Cardiac septum (tissue), 1 donor: ENCODE data around the gene VKORC1. TPM values are rescaled to one million over a fixed set of nuclear protein-coding genes. Genes with fewer than 3 reads are reported as not detected.
"Not testable (repeated sequence)": the region's sequence is repeated elsewhere in the genome, so short reads cannot be mapped to it uniquely, and the experiment has no call there.

Experiments
- DNase-seq: peaks from one replicate; pipeline ENCODE4 v3.0.0-alpha.2; 2020; ENCODE audit warnings: low spot score
- intact Hi-C: fragments of 100-400 bp; cut with DNase I; formaldehyde crosslinking; loops from one replicate; pipeline ENCODE4 v1.14.0; 2022
- total RNA-seq: library from RNA; stranded (reverse); fragmentation: NEBNext Ultra II Directional; extraction: Animal tissue kit (Norgen Biotek cat#: 25700); gene quantifications from one replicate; pipeline ENCODE4 v1.2.1, GENCODE V29; 2021
- donor health status: DM: no; HTN: no; CAD: no.

The VKORC1 gene
- total RNA-seq, 1 donor from 2014 or later, result 42.1 TPM

GRCh38 chr16:31110106-31111034 lies 15.8 kb upstream of the VKORC1 start:
- DNase-seq, result no peak
- intact Hi-C loops, result loop anchor here (10.0 kb wide), 1 partner anchor 74 kb away; the partner anchor contains the start of gene FUS

- intact Hi-C loops, result loop anchor here (10.0 kb wide), 1 partner anchor 75 kb away; the partner anchor contains the start of gene FUS
- no peak for DNase-seq
These were observed 15.0 kb upstream of the VKORC1 start for GRCh38 chr16:31109622-31110021.

- no peak for DNase-seq
- intact Hi-C loops, result no loop called here
These were observed 14.4 kb upstream of the VKORC1 start for GRCh38 chr16:31108794-31109558.

- DNase-seq, result peak; percentile 93
- intact Hi-C loops, result no loop called here
These were observed 13.6 kb upstream of the VKORC1 start, which contains the start of gene BCKDK for GRCh38 chr16:31108035-31108793. TSS of gene BCKDK (plus strand) at chr16:31108386. CDS start at chr16:31109224, 838 bp downstream.

GRCh38 chr16:31107465-31107867 lies 12.9 kb upstream of the VKORC1 start:
- intact Hi-C loops, result no loop called here
- DNase-seq, result no peak

GRCh38 chr16:31106509-31107464 lies 12.2 kb upstream of the VKORC1 start:
- intact Hi-C loops, result no loop called here
- no peak for DNase-seq

- DNase-seq, result peak; percentile 95
- intact Hi-C loops, result no loop called here
These were observed 11.1 kb upstream of the VKORC1 start for GRCh38 chr16:31105677-31106213.

- DNase-seq, intact Hi-C loops: not testable (repeated sequence)
These were observed 6.5 kb upstream of the VKORC1 start for GRCh38 chr16:31100876-31101641.

GRCh38 chr16:31099860-31100638 lies 5.5 kb upstream of the VKORC1 start:
- intact Hi-C loops, result no loop called here
- no peak for DNase-seq

- DNase-seq, result no peak
- intact Hi-C loops, result loop anchor here (2.0 kb wide), 1 partner anchor 19 kb away; the partner anchor contains the start of genes ZNF646 and ZNF668
These were observed 541 bp downstream of the VKORC1 start for GRCh38 chr16:31094088-31094423.

- no peak for DNase-seq
- intact Hi-C loops, result no loop called here
These were observed 1.4 kb downstream of the VKORC1 start for GRCh38 chr16:31093132-31093703.

GRCh38 chr16:31092330-31092729 lies 2.3 kb downstream of the VKORC1 start:
- no peak for DNase-seq
- intact Hi-C loops, result no loop called here

- no peak for DNase-seq
- intact Hi-C loops, result no loop called here
These were observed 4.1 kb downstream of the VKORC1 start for GRCh38 chr16:31090540-31090939.

GRCh38 chr16:31089199-31089598 lies 5.4 kb downstream of the VKORC1 start:
- intact Hi-C loops, result no loop called here
- DNase-seq, result no peak

GRCh38 chr16:31088459-31089183 lies 6.0 kb downstream of the VKORC1 start, which contains the start of gene PRSS53:
TSS of gene PRSS53 (minus strand) at chr16:31088943. CDS start at chr16:31088809, 134 bp downstream.
- no peak for DNase-seq
- intact Hi-C loops, result no loop called here

GRCh38 chr16:31087971-31088370 lies 6.6 kb downstream of the VKORC1 start:
- intact Hi-C loops, result no loop called here
- no peak for DNase-seq
